ENCODE results near the gene INTS3. TPM values are rescaled to one million over a fixed set of nuclear protein-coding genes. Genes with fewer than 3 reads are reported as not detected.
A peak's percentile ranks its signal among the peaks of the same experiment; 100 is the strongest.

The INTS3 gene
- total RNA-seq, 1 experiment from 2014 or later: 21.1 TPM

GRCh38 chr1:153801786-153802697, 74.2 kb downstream of the INTS3 start:
- in situ Hi-C loops (cut with HindIII; ENCODE audit: low sequenced_read_pairs): loop anchor here (25.0 kb wide), 1 partner anchor 135 kb away; the partner anchor contains the start of gene DENND4B
- DNase-seq (ENCODE audit: low spot score): peak; percentile 75

GRCh38 chr1:153803470-153804056, 75.7 kb downstream of the INTS3 start:
- DNase-seq (ENCODE audit: low spot score): no peak
- in situ Hi-C loops (cut with HindIII; ENCODE audit: low sequenced_read_pairs): loop anchor here (25.0 kb wide), 1 partner anchor 134 kb away; the partner anchor contains the start of gene DENND4B

- in situ Hi-C loops (cut with HindIII; ENCODE audit: low sequenced_read_pairs): loop anchor here (25.0 kb wide), 1 partner anchor 133 kb away; the partner anchor contains the start of gene DENND4B
- no peak for DNase-seq (ENCODE audit: low spot score)
These were observed 76.3 kb downstream of the INTS3 start for GRCh38 chr1:153804112-153804511.

- in situ Hi-C loops (cut with HindIII; ENCODE audit: low sequenced_read_pairs): loop anchor here (25.0 kb wide), 1 partner anchor 132 kb away; the partner anchor contains the start of gene DENND4B
- DNase-seq (ENCODE audit: low spot score): no peak
These were observed 77.3 kb downstream of the INTS3 start for GRCh38 chr1:153805042-153805745.

- DNase-seq (ENCODE audit: low spot score): no peak
- in situ Hi-C loops (cut with HindIII; ENCODE audit: low sequenced_read_pairs): loop anchor here (25.0 kb wide), 1 partner anchor 131 kb away; the partner anchor contains the start of gene DENND4B
These were observed 78.3 kb downstream of the INTS3 start for GRCh38 chr1:153805886-153806719.

- in situ Hi-C loops (cut with HindIII; ENCODE audit: low sequenced_read_pairs): loop anchor here (25.0 kb wide), 1 partner anchor 121 kb away; the partner anchor contains the start of gene DENND4B
- DNase-seq (ENCODE audit: low spot score): no peak
These were observed 88.5 kb downstream of the INTS3 start for GRCh38 chr1:153816283-153816889.

GRCh38 chr1:153818876-153819275, 91.0 kb downstream of the INTS3 start:
- in situ Hi-C loops (cut with HindIII; ENCODE audit: low sequenced_read_pairs): loop anchor here (25.0 kb wide), 1 partner anchor 118 kb away; the partner anchor contains the start of gene DENND4B
- DNase-seq (ENCODE audit: low spot score): no peak

Other genes with a start within 250 kb of the INTS3 start
- 308 and 563 TPM in 2 replicates for gene S100A6, start 192.1 kb upstream of the INTS3 start, total RNA-seq (2014; rRNA removed; shearing (Covaris generic))
- 1.5 and 15.4 TPM in 2 replicates for gene S100A5, start 187.1 kb upstream of the INTS3 start, total RNA-seq (2014; rRNA removed; shearing (Covaris generic))
- gene S100A4, start 182.2 kb upstream of the INTS3 start, total RNA-seq (2014; rRNA removed; shearing (Covaris generic)): 452 and 453 TPM in 2 replicates
- gene S100A3, start 178.8 kb upstream of the INTS3 start, total RNA-seq (2014; rRNA removed; shearing (Covaris generic)): 0.37 and 4.3 TPM in 2 replicates
- 10.6 and 10.8 TPM in 2 replicates for gene S100A2, start 162.2 kb upstream of the INTS3 start, total RNA-seq (2014; rRNA removed; shearing (Covaris generic))
- 81.9 and 98.1 TPM in 2 replicates for gene S100A16, start 114.9 kb upstream of the INTS3 start, total RNA-seq (2014; rRNA removed; shearing (Covaris generic))
- 0.75 TPM in 1 of 2 replicates, not detected in the other for gene S100A14, start 111.7 kb upstream of the INTS3 start, total RNA-seq (2014; rRNA removed; shearing (Covaris generic))
- gene S100A13, start 100.5 kb upstream of the INTS3 start, total RNA-seq (2014; rRNA removed; shearing (Covaris generic)): 111 and 239 TPM in 2 replicates
- 132 and 195 TPM in 2 replicates for gene S100A1, start 99.6 kb upstream of the INTS3 start, total RNA-seq (2014; rRNA removed; shearing (Covaris generic))
- gene CHTOP, start 94.0 kb upstream of the INTS3 start, total RNA-seq (2014; rRNA removed; shearing (Covaris generic)): 42.5 and 66.4 TPM in 2 replicates
- gene SNAPIN, start 69.3 kb upstream of the INTS3 start, total RNA-seq (2014; rRNA removed; shearing (Covaris generic)): 49.8 and 58.2 TPM in 2 replicates
- 289 and 376 TPM in 2 replicates for gene ILF2, start 57.1 kb upstream of the INTS3 start, total RNA-seq (2014; rRNA removed; shearing (Covaris generic))
- gene NPR1, start 49.4 kb upstream of the INTS3 start, total RNA-seq (2014; rRNA removed; shearing (Covaris generic)): 0.12 TPM in 1 of 2 replicates, not detected in the other
- gene SLC27A3, start 47.4 kb downstream of the INTS3 start, total RNA-seq (2014; rRNA removed; shearing (Covaris generic)): 1.4 and 5.4 TPM in 2 replicates
- 5.0 and 5.8 TPM in 2 replicates for gene GATAD2B, start 194.9 kb downstream of the INTS3 start, total RNA-seq (2014; rRNA removed; shearing (Covaris generic))
- 7.8 and 9.3 TPM in 2 replicates for gene DENND4B, start 218.7 kb downstream of the INTS3 start, total RNA-seq (2014; rRNA removed; shearing (Covaris generic))
- 3.6 and 7.2 TPM in 2 replicates for gene CRTC2, start 230.6 kb downstream of the INTS3 start, total RNA-seq (2014; rRNA removed; shearing (Covaris generic))
- 251 and 259 TPM in 2 replicates for gene SLC39A1, start 235.5 kb downstream of the INTS3 start, total RNA-seq (2014; rRNA removed; shearing (Covaris generic))
- gene CREB3L4, start 239.9 kb downstream of the INTS3 start, total RNA-seq (2014; rRNA removed; shearing (Covaris generic)): 12.0 and 13.4 TPM in 2 replicates
- 196 TPM in 2 replicates for gene JTB, start 249.6 kb downstream of the INTS3 start, total RNA-seq (2014; rRNA removed; shearing (Covaris generic))

Measured in G401 (cell line).